GM12873 (cell line): Measurements from ENCODE around the gene OTOS.

ENCODE experiments used
- CTCF ChIP-seq: IDR thresholded peaks from 2 replicates; pipeline ENCODE4 v1.5.1; 2012; ENCODE audit warnings: low read depth, mild to moderate bottlenecking, moderate library complexity, low read length, control low read depth; ENCODE audit not compliant: insufficient read depth; ENCODE audit errors: missing control alignments

OTOS gene

GRCh38 chr2:240089306-240089705 is 51.2 kb downstream of the OTOS start:
- no peak for TF ChIP-seq CTCF
